ENCODE results near the gene HACE1.
A peak's percentile ranks its signal among the peaks of the same experiment; 100 is the strongest.
"Not testable (repeated sequence)": the region's sequence is repeated elsewhere in the genome, so short reads cannot be mapped to it uniquely, and the experiment has no call there.

The HACE1 gene, protein sequence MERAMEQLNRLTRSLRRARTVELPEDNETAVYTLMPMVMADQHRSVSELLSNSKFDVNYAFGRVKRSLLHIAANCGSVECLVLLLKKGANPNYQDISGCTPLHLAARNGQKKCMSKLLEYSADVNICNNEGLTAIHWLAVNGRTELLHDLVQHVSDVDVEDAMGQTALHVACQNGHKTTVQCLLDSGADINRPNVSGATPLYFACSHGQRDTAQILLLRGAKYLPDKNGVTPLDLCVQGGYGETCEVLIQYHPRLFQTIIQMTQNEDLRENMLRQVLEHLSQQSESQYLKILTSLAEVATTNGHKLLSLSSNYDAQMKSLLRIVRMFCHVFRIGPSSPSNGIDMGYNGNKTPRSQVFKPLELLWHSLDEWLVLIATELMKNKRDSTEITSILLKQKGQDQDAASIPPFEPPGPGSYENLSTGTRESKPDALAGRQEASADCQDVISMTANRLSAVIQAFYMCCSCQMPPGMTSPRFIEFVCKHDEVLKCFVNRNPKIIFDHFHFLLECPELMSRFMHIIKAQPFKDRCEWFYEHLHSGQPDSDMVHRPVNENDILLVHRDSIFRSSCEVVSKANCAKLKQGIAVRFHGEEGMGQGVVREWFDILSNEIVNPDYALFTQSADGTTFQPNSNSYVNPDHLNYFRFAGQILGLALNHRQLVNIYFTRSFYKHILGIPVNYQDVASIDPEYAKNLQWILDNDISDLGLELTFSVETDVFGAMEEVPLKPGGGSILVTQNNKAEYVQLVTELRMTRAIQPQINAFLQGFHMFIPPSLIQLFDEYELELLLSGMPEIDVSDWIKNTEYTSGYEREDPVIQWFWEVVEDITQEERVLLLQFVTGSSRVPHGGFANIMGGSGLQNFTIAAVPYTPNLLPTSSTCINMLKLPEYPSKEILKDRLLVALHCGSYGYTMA

DNA sequence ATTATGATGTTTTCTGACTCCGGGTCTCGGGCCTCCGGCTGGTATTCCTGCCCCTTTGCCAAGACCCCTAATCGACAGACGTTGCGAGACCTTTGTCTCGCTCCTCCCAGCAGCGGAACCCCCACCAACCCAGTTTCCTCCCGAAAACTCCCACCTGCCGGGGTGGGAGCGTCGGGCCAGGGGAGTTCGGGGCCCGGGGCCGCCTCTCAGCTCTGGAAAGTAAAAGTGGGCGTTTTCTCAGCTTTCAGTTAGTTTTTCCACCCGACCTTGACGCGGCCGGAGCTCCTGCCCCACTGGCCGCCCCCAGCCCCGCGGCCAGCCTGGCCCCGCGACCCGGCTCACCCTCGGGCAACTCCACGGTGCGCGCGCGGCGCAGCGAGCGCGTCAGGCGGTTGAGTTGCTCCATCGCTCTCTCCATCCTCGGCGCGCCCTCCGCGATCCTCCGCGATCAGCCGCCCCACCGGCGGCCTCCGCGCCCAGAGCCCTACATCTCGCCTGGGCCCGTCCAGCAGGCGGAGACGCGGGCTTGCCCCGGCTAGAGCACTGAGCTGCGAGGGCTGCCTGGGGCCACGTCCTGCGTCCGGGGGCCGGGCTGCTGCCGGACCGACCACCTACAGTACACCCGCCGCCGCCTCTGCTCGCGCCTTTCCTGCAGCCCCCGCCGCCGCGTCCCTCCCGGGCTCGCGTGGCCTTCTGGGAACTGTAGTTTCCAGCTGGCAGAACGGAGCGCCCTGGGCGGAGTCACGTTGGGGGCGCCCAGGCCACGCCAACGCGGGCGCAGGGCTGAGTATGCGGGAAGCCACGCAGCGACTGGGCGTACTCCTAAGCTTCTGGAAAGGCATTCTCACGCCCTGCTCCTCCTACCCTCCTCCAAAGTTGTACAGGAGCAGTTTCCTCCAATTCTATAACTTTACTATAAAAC lies at the start of gene HACE1:
Gene HACE1 (minus strand): TSS at position 695 of the 922 bp plus-strand sequence. CDS start 277 bp downstream, at position 418.
- DNase-seq: peak; percentile 79 to 90

DNA sequence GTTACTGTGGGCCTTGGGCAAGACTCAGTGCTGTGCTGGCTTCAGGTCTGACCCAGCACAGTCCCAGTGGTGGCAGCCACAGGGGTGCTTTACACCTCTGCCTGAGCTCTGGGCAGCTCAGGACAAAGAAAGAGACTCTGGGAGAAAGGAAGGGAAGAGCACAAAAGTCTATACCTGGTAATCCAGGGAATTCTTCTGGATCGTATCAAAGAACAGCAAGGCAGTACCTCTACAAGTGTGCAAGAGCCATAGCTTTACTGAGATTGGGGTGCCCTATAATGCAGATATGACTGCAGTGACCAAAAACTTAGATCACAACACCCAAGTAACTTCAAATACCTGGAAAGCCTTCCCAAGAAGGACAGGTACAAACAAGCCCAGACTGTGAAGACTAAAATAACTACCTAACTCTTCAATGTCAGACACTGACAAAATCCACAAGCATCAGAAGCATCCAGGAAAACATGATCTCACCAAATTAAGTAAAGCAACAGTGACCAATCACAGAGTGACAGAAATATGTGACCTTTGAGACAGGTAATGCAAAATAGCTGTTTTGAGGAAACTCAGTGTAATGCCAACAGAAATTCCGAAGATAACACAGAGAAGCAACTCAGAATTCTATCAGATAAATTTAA lies 49.3 kb upstream of the HACE1 start:
- DNase-seq: no peak

DNA sequence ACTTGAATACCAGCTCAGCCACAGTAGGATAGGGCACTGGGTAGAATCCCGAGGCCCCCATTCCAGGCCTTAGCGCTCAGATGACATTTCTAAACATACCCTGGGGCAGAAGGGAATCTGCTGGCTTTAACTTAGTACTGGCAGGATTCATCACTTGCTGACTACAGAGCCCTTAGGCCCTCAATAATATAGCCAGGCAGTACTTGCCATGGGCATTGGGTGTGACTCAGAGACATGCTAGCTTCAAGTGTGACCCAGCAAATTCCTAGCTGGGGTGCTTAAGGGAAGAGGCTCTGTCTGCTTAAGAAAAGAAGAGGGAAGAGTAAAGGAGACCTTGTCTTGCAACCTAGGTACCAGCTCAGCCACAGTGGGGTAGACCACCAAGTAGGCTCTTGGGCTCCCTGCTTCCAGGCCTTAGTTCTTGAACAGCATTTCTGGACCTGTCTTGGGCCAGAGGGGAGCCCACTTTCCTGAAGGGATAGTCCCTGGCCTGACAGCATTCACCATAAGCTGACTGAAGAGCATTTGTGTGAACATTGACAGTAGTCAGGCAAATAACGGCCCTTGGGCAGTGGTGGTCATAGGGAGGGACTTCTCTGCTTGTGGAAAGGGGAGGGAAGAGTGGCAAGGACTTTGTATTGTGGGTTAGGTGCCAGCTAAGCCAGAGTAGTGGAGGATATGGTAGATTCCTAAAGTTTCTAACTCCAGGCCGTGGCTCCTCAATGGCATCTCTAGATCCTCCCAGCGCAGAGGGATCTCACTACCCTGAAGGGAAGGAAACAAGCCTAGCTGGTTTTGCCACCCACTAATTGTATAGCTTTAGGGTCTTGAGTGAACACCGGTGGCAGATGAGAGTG lies 48.5 kb upstream of the HACE1 start:
- DNase-seq: no peak

DNA sequence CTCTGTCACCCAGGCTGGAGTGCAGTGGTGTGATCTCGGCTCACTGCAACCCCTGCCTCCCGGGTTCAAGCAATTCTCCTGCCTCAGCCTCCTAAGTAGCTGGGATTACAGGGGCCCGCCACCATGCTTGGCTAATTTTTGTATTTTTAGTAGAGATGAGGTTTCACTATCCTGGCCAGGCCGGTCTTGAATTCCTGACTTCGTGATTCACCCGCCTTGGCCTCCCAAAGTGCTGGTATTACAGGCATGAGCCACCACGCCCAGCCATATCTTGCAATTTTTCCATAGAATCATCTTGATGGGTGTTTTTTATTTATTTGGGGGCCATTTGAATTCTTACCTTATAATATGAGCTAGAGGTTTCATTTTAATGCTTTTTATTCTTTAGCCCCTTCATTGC lies 39.2 kb upstream of the HACE1 start:
- not testable (repeated sequence) for DNase-seq

DNA sequence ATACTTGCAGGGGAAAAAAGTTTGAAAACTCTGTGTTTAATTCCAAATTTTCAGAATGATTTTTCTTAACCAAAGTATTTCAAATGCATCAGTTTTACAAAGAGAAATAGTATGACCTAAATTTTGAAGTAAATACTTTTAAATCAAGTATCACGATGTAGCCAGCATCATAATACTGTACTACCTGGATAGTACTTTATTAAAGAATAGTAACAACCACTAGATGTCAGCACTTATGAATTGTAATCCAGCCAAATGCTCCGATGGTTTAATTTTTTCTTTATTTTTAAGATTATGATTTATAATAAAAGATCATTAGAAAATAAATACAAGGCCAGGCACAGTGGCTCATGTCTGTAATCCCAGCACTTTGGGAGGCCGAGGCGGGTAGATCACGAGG lies 37.2 kb upstream of the HACE1 start:
- DNase-seq: no peak

DNA sequence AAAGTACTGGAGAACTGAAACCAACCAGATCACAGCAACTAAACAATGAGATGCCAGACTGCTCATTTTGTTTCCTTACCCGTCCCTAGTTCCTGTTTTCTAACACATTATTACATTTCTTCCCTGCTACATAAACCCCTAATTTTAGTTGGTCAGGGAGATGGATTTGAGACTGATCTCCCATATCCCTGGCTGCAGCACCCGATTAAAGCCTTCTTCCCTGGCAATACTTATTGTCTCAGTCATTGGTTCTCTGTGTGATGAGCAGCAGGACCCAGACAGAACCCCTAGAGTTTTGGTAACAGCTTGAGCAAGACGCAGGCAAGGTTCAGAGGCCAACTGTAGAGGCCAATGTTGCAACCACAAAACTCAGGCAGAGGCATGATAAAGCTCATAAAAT lies 28.3 kb upstream of the HACE1 start:
- no peak for DNase-seq

DNA sequence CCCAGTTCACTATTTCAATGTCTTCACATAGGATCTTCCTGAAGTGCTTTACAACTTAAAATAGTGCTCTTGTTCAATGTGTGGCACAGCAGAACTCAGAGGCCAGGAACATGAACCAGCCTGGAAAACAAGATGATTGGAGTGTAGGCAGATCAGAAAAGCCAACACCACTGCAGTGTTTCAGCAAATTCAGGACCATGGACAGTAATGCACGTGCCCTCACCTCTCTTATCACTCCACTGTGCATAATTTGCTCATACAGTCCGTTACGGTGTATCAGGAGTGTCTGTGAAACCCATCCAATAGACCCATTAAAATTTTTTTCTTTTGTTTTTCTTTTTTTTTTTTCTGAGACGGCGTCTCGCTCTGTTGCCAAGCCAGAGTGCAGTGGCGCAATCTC lies 27.6 kb upstream of the HACE1 start:
- no peak for DNase-seq

DNA sequence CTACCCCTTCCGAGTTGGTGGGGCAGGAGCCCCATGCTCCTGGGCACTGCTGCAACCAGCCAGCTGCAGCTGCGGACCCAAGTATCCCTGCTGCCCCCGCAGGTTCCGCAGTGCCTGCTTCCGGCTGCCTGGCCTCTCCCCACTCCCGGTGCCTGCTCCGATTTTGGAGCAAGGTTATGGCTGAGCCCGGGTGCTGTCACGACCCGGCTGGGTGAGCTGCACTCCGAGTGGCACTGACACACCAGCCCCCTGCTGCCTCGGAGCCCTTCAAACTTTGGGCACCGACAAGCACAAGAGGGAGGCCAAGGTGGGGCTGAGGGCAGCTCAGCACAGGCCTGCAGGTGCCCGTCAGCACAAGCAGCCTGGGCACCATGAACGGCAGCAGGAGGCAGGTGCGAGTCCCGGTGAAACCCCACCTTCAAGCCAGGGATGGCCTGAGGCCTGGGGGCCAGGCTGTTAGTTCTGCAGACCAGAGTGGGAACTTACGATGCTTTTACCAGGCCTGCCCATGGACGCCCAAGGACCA lies 25.9 kb upstream of the HACE1 start:
- DNase-seq: no peak

DNA sequence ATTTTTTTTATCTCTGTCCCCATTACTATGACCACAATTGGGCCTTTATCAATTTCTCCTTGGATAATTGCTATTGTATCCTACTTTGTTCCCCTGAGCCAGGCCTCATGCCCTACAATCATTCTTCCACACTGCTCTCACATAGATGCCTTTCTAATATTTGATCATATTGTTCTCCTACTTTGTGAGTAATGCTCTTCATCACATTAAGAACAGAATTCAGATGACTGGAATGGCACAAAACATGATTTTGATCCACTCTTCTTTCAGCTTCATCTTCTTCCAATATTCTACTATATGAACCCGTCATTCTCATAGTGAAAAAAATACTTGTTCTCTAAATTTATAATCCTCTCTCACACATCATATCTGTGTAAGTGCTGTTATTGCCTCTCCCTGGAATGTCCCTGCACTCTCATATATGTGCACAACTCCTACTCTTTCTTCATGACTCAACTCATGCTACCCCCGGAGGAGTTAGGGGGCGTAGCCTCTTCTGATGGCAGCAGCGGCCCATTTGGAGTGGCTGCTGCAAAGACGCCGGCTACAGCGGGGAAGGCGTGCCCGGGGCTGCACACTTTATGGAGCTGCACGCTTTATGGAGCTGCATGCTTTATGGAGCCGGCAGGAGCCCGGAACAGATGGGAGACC lies 25.3 kb upstream of the HACE1 start:
- peak in 1 of 2 experiments; percentile 40 for DNase-seq

DNA sequence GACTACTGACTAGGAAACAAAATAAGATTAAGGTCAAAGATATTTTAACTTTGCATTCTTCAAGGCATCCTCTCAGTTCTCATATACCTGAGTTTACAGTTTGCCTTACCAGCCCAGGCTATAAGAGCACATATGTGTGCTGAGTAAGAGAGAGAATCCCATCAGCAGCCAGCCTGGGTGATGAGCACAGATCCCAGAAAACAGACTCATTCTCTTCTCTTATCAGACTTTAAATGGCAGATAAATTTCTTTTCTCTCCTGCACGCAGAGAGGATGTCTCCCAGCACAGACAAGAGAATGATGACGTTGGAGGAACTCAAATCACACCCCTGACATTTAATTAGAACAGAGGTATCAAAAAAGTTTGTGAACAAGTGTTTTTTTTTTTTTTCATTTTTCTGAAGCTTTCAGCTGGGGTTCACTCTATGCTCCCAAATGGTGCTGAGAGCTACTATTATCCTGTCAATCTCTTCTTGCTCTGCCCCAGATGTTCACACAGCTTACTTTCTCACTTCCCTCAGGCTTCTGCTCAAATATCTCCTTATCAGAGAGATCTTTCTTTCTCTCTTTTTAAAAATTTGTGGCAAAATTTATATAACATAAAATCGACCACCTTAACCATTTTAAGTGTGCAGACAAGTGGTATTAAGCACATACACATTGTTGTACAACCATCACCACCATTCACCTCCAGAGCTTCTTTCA lies 22.4 kb upstream of the HACE1 start:
- no peak for DNase-seq

DNA sequence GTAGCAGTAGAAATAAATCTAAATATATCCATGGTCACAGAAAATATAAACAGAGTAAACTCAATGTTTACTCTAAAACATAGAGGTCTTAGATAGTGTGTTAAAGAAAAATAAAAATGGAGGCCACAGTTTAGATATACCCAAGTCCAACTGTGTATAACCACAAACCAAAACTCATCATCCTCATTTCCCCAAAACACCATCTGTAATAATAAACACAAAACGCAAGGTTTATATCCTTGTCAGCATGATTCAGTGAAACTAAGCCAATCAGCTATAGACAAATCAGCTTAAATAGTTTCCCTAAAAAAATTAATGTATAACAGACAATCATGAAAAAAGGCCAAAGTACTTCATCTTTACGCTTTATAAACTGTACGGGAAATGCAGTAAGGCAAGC lies 2.7 kb upstream of the HACE1 start:
- no peak for DNase-seq

DNA sequence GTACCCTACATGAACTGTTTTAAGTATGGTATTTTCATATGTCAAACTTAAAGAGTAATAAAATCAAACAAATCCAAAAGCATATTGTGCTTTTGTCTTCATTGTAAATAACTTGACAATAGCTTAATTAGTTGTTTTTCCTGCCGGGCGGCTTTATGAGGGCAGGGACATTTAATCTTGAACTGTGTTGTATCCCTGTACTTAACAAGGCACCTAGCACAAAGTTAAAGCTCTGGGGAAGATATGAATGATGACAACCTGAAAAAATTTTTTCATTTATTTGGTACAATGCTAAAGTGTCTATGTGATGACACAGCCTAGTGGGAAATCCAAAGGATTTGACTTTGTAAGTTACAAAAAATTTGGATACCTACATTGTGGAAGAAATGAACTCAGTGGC lies 502 bp upstream of the HACE1 start:
- no peak for DNase-seq

DNA sequence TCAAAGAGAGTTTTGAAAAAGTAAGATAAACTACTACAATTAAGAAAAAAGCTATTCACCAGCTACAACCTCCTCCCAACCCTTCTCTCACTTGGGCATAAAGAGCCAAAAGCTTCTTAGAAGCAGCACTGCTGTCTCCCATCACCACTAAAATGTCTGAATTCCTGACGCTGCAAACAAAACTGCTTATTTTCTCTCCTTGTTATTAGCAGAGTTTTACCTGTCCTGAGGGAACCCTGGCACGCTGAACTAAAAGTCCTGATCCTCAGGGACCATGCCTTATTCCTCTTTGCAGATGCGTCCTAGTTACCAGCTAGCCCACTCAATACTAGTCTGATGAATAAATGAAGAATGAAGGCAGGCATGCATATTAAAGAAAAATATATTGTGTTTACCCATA lies 1.1 kb downstream of the HACE1 start:
- no peak for DNase-seq

DNA sequence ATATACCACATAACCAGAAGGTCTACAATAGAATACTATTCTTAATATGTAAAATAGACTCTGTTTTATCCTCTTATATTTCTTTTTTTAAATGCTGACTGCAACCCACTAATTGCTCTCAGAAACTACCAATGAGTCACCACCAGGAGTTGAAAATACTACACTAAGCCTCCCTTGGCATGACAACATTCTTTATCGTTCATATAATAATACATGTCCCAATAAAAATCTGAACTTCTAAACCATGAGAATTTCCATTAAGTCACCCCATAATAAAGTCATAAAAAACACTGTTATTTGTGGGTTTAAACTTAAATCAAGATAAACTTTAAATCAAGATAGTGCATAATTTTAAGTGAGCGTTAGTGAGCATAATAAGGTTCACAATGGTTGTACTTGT lies 4.2 kb downstream of the HACE1 start:
- no peak for DNase-seq

DNA sequence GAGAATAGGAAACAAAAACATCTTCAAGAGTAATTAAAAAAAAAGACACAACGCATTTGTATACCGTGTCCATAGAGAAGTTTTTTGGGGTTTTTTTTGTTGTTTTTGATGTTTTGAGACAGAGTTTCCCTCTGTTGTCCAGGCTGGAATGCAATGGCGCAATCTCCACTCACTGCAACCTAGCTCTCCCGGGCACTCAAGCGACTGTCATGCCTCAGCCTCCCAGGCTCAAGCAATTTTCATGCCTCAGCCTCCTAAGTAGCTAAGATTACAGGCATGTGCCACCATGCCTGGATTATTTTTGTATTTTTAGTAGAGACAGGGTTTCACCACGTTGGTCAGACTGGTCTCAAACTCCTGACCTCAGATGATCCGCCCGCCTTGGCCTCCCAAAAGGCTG lies 12.0 kb downstream of the HACE1 start:
- DNase-seq: not testable (repeated sequence)

DNA sequence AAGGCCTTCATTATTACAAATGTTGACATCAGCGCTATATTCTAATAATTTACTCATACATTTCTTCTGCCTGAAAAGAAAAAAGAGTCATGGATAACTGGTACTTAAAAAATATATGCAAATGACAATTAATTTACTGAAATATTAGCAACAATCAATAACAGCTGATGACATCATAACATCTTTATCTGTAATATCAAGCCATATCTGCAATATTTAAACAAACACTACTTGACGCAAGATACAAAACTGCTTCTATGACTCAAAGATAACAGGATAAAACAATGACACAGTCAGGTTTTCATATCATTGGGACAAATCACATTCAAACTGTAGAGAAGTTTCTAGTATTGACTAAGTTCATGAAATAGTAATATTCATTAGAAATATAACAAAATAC lies 16.5 kb downstream of the HACE1 start:
- DNase-seq: no peak

DNA sequence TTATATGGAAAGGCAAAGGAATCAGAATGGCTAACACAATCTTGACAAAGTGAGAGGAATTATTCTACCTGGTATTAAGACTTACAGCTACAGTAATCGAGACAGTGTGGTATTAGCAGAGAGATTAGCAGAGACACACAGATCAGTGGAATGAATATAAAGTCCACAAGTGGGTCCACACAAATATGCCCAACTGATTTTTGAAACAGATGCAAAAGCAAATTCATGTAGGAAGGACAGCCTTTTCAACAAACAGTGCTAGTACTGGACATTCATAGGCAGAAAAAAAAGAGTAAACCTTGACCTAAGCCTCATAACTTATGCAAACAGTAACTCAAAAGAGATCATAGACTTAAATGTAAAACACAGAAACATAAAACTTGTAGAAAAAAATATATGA lies 22.6 kb downstream of the HACE1 start:
- DNase-seq: no peak

DNA sequence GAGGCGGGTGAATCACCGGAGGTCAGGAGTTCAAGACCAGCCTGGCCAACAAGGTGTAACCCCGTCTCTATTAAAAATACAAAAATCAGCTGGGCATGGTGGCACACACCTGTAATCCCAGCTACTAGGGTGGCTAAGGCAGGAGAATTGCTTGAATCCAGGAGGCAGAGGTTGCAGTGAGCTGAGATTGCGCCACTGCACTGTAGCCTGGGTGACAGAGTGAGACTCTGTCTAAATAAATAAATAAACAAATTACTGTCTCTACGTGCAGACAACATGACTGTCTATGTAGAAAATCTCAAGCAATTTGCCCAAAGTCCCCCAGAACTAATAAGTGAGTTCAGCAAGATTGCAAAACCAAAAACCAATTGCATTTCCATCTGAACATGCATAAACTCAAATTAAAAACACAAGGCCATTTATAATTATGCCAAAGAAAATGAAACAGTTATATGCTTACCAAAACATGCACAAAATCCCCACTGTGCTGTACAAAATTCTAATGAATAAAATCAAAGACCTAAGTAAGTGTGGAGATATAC lies 23.2 kb downstream of the HACE1 start:
- DNase-seq: not testable (repeated sequence)

DNA sequence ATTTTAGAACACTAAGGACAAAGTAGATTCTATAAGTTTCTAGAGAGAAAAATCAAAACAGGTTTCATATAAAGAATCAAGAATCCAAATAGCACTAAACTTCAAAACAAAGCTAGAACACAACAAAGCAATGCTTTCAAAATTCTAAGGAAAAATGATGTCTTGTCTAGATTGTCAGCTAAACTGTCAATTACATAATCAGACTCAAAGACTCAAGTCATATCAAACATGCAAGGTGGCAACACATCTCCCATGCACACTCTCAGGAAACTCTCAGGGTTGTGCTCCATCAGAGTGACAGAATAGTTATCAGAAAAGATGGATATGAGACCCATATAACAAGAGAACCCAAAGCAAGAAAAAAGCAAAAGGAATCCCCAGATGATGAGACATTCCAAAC lies 23.9 kb downstream of the HACE1 start:
- no peak for DNase-seq

Measured in NCI-H1930 (cell line).